K562 (cell line): ENCODE data around the gene BCAS4. TPM values are rescaled to one million over a fixed set of nuclear protein-coding genes. Genes with fewer than 3 reads are reported as not detected.

Source experiments
- BHLHE40 ChIP-seq: IDR thresholded peaks from 2 replicates; pipeline ENCODE4 v1.6.1; 2011; ENCODE audit warnings: low read length, improper control_type of control experiment
- JUND ChIP-seq, 2 experiments: IDR thresholded peaks; 2 replicates in 1 of 2; 3 replicates in 1 of 2; pipeline ENCODE4 v1.6.1; 2011; ENCODE audit warnings: borderline replicate concordance in 2 of 2, low read depth in 2 of 2, low read length in 2 of 2, improper control_type of control experiment in 1 of 2, missing biosample characterization in 1 of 2, missing genetic modification characterization in 1 of 2, missing genetic modification reagents in 1 of 2
- KDM2B ChIP-seq: fragments of 250-450 bp; sonication (Bioruptor Pico); IDR thresholded peaks from 2 replicates; pipeline ENCODE4 v1.8.0; 2021; ENCODE audit warnings: mild to moderate bottlenecking, moderate library complexity
- MYC ChIP-seq, 2 experiments: fragments of 250-450 bp in 1 of 2; sonication (Bioruptor Pico) in 1 of 2; IDR thresholded peaks; 2 replicates each; pipeline versions ENCODE4 v1.5.1 to v1.6.1; 2012 to 2021; ENCODE audit warnings: low read depth in 2 of 2, borderline replicate concordance in 1 of 2, improper control_type of control experiment in 1 of 2, low read length in 1 of 2, mild to moderate bottlenecking in 1 of 2, moderate library complexity in 1 of 2
- NCOA6 ChIP-seq: fragments of 450-650 bp; IDR thresholded peaks from 2 replicates; pipeline ENCODE4 v1.6.1; 2017; ENCODE audit warnings: mild to moderate bottlenecking
- OTX1 ChIP-seq: fragments of 450-650 bp; formaldehyde crosslinking; IDR thresholded peaks from 2 replicates; pipeline ENCODE4 v1.4.0; 2022; ENCODE audit warnings: mild to moderate bottlenecking
- POLR2H ChIP-seq: IDR thresholded peaks from 2 replicates; pipeline ENCODE4 v1.6.1; 2016; ENCODE audit warnings: missing genetic modification characterization, low read depth, mild to moderate bottlenecking, control low read depth, missing compliant biosample characterization, moderate library complexity
- SIN3B ChIP-seq: fragments of 450-650 bp; IDR thresholded peaks from 2 replicates; pipeline ENCODE4 v1.6.1; 2017; ENCODE audit warnings: low read depth, mild to moderate bottlenecking, moderate library complexity
- TARDBP ChIP-seq: fragments of 450-650 bp; IDR thresholded peaks from 2 replicates; pipeline ENCODE4 v1.6.1; 2016
- TEAD2 ChIP-seq: fragments of 450-650 bp; IDR thresholded peaks from 2 replicates; pipeline ENCODE4 v1.6.1; 2016; ENCODE audit warnings: missing genetic modification characterization, control low read depth, missing compliant biosample characterization
- TOE1 ChIP-seq, 2 experiments: fragments of 450-650 bp in 1 of 2; sonication (generic) in 1 of 2; formaldehyde crosslinking in 1 of 2; IDR thresholded peaks; 2 replicates each; pipeline versions ENCODE4 v1.7.1 to v1.8.0; 2016 to 2022; ENCODE audit warnings: borderline replicate concordance in 2 of 2, mild to moderate bottlenecking in 2 of 2, antibody characterized with exemption in 1 of 2, inconsistent platforms in 1 of 2, low read depth in 1 of 2, missing genetic modification reagents in 1 of 2, moderate library complexity in 1 of 2
- U2AF2 ChIP-seq: fragments of 200-400 bp; formaldehyde crosslinking; optimal IDR thresholded peaks from 2 replicates; pipeline ENCODE3; 2017; ENCODE audit warnings: low read depth, mild to moderate bottlenecking, low read length
- ZNF197 ChIP-seq: fragments of 200-800 bp; sonication (Bioruptor generic); IDR thresholded peaks from 2 replicates; pipeline ENCODE4 v1.6.1; 2016; ENCODE audit warnings: low read depth, missing genetic modification characterization, missing compliant biosample characterization
- ZNF384 ChIP-seq: IDR thresholded peaks from 2 replicates; pipeline ENCODE4 v1.6.1; 2012; ENCODE audit warnings: low read depth, low read length, improper control_type of control experiment
- ZNF76 ChIP-seq: fragments of 250-450 bp; sonication (Bioruptor Pico); IDR thresholded peaks from 2 replicates; pipeline ENCODE4 v1.4.0; 2020; ENCODE audit warnings: mild to moderate bottlenecking, moderate library complexity, borderline replicate concordance
- polyA plus RNA-seq, 8 experiments: library from polyadenylated mRNA; depleted of rRNA in 4 of 8; stranded (reverse) in 5 of 8; unstranded in 3 of 8; fragments of >200 nt; fragmentation: Nextera tagmentation in 2 of 8; fragmentation: Illumina TruSeq in 1 of 8; extraction: Ambion mirVana in 2 of 8; extraction: Trizol in 1 of 8; gene quantifications; 2 replicates each; pipeline versions ENCODE4 v1.2.1 to v1.2.3, GENCODE V29; 2011 to 2014; ENCODE audit warnings: inconsistent platforms in 1 of 8, missing spikeins in 1 of 8
- total RNA-seq, 7 experiments: library from RNA; depleted of rRNA in 6 of 7; stranded (reverse); fragments of >200 nt in 6 of 7; fragmentation: Illumina TruSeq in 2 of 7; extraction: Trizol in 2 of 7; gene quantifications; 2 replicates each; pipeline versions ENCODE4 v1.2.1 to v1.2.3, GENCODE V29; 2011 to 2021; ENCODE audit warnings: low replicate concordance in 1 of 7
- TF ChIP-seq, protein P1 (sequence below): sonication (generic); formaldehyde crosslinking; IDR thresholded peaks from 2 replicates; pipeline ENCODE4 v1.8.1; 2022; ENCODE audit warnings: missing genetic modification reagents
- TF ChIP-seq, protein P2 (sequence below): fragments of 250-450 bp; sonication (Bioruptor Pico); IDR thresholded peaks from 2 replicates; pipeline ENCODE4 v1.6.1; 2021; ENCODE audit warnings: mild to moderate bottlenecking
- TF ChIP-seq, protein P3 (sequence below): sonication (generic); formaldehyde crosslinking; IDR thresholded peaks from 2 replicates; pipeline ENCODE4 v1.9.0; 2022; ENCODE audit warnings: mild to moderate bottlenecking, missing genetic modification reagents
- TF ChIP-seq, protein P4 (sequence below): sonication (generic); formaldehyde crosslinking; IDR thresholded peaks from 2 replicates; pipeline ENCODE4 v1.5.0; 2020; ENCODE audit warnings: missing genetic modification reagents
- TF ChIP-seq, protein P5 (sequence below): fragments of 200-400 bp; formaldehyde crosslinking; IDR thresholded peaks from 2 replicates; pipeline ENCODE4 v1.6.1; 2017; ENCODE audit warnings: mild to moderate bottlenecking, low read depth, low read length, moderate library complexity
- TF ChIP-seq, protein P6 (sequence below): fragments of 250-450 bp; sonication (Bioruptor Pico); IDR thresholded peaks from 2 replicates; pipeline ENCODE4 v1.8.0; 2022; ENCODE audit warnings: inconsistent platforms, mild to moderate bottlenecking, moderate library complexity, borderline replicate concordance

Gene BCAS4
- total and polyA plus RNA-seq, 9 of the 15 experiments (the other 6 are each of a cell fraction or from before 2014, with no cell fraction given) = 0.15 to 2.3 (median 0.47) TPM

DNA sequence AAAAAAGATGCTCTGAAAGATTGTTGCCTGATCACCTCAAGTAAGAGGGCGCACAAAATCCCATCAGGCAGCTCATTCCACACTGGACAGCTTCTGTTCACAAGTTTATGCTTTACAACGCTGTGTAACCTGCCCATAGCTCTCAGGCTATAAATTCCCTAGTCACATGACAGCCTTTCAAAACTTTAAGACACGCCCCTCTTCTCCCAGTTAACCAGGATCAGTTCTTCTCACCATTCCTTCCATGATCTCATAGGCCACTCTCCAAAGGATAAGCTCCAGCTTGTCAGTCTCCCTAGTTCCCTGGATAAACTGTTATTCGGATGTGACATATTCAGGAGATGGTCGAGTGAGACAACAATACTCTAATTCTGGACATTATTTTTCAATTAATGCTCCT, 121.4 kb downstream of the BCAS4 start (continued):
- TF ChIP-seq POLR2H (tag) (no peak), ZNF76 (CRISPR knock-in tag) (no peak), ZNF197 (CRISPR knock-in tag) (no peak), KDM2B (CRISPR knock-in tag) (no peak), NCOA6 (no peak), OTX1 (no peak), ZNF384 (no peak), JUND (IDR thresholded peaks at IDR 0.05; ENCODE audit: borderline replicate concordance, low read depth, low read length) (no peak), JUND (tag; IDR thresholded peaks at IDR 0.05; ENCODE audit: borderline replicate concordance, low read depth, low read length) (0 out of 3 replicates have a peak, but pooled peaks have one; percentile 26), MYC (IDR thresholded peaks at IDR 0.05; ENCODE audit: low read depth, low read length) (no peak), MYC (CRISPR knock-in tag; IDR thresholded peaks at IDR 0.05; ENCODE audit: borderline replicate concordance, low read depth) (no peak), BHLHE40 (peak; percentile 47; the same call in 1 of the 2 replicates), TARDBP (no peak), TOE1 (IDR thresholded peaks at IDR 0.05; ENCODE audit: borderline replicate concordance) (peak; percentile 89), TOE1 (CRISPR knock-in tag; IDR thresholded peaks at IDR 0.05; ENCODE audit: borderline replicate concordance, low read depth) (no peak), U2AF2 (no peak), TEAD2 (tag) (no peak), SIN3B (no peak)
- TF ChIP-seq, protein P1, sequence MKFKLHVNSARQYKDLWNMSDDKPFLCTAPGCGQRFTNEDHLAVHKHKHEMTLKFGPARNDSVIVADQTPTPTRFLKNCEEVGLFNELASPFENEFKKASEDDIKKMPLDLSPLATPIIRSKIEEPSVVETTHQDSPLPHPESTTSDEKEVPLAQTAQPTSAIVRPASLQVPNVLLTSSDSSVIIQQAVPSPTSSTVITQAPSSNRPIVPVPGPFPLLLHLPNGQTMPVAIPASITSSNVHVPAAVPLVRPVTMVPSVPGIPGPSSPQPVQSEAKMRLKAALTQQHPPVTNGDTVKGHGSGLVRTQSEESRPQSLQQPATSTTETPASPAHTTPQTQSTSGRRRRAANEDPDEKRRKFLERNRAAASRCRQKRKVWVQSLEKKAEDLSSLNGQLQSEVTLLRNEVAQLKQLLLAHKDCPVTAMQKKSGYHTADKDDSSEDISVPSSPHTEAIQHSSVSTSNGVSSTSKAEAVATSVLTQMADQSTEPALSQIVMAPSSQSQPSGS (CRISPR knock-in tag) = no peak
- TF ChIP-seq, protein P2, sequence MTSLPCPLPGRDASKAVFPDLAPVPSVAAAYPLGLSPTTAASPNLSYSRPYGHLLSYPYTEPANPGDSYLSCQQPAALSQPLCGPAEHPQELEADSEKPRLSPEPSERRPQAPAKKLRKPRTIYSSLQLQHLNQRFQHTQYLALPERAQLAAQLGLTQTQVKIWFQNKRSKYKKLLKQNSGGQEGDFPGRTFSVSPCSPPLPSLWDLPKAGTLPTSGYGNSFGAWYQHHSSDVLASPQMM = no peak
- TF ChIP-seq, protein P3, sequence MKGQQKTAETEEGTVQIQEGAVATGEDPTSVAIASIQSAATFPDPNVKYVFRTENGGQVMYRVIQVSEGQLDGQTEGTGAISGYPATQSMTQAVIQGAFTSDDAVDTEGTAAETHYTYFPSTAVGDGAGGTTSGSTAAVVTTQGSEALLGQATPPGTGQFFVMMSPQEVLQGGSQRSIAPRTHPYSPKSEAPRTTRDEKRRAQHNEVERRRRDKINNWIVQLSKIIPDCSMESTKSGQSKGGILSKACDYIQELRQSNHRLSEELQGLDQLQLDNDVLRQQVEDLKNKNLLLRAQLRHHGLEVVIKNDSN (CRISPR knock-in tag) = peak; percentile 67
- TF ChIP-seq, protein P4, sequence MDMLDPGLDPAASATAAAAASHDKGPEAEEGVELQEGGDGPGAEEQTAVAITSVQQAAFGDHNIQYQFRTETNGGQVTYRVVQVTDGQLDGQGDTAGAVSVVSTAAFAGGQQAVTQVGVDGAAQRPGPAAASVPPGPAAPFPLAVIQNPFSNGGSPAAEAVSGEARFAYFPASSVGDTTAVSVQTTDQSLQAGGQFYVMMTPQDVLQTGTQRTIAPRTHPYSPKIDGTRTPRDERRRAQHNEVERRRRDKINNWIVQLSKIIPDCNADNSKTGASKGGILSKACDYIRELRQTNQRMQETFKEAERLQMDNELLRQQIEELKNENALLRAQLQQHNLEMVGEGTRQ (CRISPR knock-in tag) = peak; percentile 80
- TF ChIP-seq, protein P5, sequence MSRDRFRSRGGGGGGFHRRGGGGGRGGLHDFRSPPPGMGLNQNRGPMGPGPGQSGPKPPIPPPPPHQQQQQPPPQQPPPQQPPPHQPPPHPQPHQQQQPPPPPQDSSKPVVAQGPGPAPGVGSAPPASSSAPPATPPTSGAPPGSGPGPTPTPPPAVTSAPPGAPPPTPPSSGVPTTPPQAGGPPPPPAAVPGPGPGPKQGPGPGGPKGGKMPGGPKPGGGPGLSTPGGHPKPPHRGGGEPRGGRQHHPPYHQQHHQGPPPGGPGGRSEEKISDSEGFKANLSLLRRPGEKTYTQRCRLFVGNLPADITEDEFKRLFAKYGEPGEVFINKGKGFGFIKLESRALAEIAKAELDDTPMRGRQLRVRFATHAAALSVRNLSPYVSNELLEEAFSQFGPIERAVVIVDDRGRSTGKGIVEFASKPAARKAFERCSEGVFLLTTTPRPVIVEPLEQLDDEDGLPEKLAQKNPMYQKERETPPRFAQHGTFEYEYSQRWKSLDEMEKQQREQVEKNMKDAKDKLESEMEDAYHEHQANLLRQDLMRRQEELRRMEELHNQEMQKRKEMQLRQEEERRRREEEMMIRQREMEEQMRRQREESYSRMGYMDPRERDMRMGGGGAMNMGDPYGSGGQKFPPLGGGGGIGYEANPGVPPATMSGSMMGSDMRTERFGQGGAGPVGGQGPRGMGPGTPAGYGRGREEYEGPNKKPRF = no peak
- TF ChIP-seq, protein P6, sequence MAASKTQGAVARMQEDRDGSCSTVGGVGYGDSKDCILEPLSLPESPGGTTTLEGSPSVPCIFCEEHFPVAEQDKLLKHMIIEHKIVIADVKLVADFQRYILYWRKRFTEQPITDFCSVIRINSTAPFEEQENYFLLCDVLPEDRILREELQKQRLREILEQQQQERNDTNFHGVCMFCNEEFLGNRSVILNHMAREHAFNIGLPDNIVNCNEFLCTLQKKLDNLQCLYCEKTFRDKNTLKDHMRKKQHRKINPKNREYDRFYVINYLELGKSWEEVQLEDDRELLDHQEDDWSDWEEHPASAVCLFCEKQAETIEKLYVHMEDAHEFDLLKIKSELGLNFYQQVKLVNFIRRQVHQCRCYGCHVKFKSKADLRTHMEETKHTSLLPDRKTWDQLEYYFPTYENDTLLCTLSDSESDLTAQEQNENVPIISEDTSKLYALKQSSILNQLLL = no peak
